Mesothelial cell of epicardium (in vitro differentiated cells): ENCODE results near the gene SP9. TPM values are rescaled to one million over a fixed set of nuclear protein-coding genes. Genes with fewer than 3 reads are reported as not detected.

ENCODE experiments used
- DNase-seq, 2 experiments: peaks; one replicate each; pipeline ENCODE4 v3.0.0; 2021; ENCODE audit warnings: low spot score in 2 of 2; ENCODE audit not compliant: unreplicated experiment in 2 of 2
- H3K27ac Mint-ChIP-seq: 2 replicates; pipeline ENCODE4 v1.8.0; 2021; ENCODE audit warnings: mixed read lengths
- H3K27me3 Mint-ChIP-seq: 2 replicates; pipeline ENCODE4 v1.8.0; 2021; ENCODE audit warnings: low read depth, mixed read lengths
- H3K36me3 Mint-ChIP-seq: 2 replicates; pipeline ENCODE4 v1.8.0; 2021; ENCODE audit warnings: mixed read lengths
- H3K4me1 Mint-ChIP-seq: 2 replicates; pipeline ENCODE4 v1.8.0; 2021; ENCODE audit warnings: mixed read lengths
- H3K4me3 Mint-ChIP-seq: 2 replicates; pipeline ENCODE4 v1.8.0; 2021; ENCODE audit warnings: mild to moderate bottlenecking, moderate library complexity, mixed read lengths
- H3K9me3 Mint-ChIP-seq: 2 replicates; pipeline ENCODE4 v1.8.0; 2021; ENCODE audit warnings: mixed read lengths
- CTCF ChIP-seq: fragments of 200-600 bp; sonication (generic); IDR thresholded peaks from one replicate; pipeline ENCODE4 v1.5.0; 2021; ENCODE audit warnings: antibody characterized with exemption; ENCODE audit not compliant: unreplicated experiment
- total RNA-seq: library from RNA; stranded (reverse); gene quantifications from 3 replicates; pipeline ENCODE4 v1.2.1, GENCODE V29; 2021

The SP9 gene
- total RNA-seq, 1 donor from 2014 or later = 1.1 TPM

GRCh38 chr2:174331595-174332216 is 3.0 kb upstream of the SP9 start:
- peaks cover 95% of the 10 kb centered on the region for H3K27me3 Mint-ChIP-seq
- H3K4me3 Mint-ChIP-seq = no peak overlapping the region
- H3K36me3 Mint-ChIP-seq = no peaks in the 10 kb centered on the region
- TF ChIP-seq CTCF = no peak
- peaks cover 49% of the 10 kb centered on the region for H3K4me1 Mint-ChIP-seq
- no peaks in the 10 kb centered on the region for H3K9me3 Mint-ChIP-seq
- H3K27ac Mint-ChIP-seq = no peak overlapping the region
- DNase-seq = no peak

- Mint-ChIP-seq H3K27ac (no peak overlapping the region), H3K4me1 (peaks cover 42% of the 10 kb centered on the region), H3K4me3 (peak overlapping the region; percentile 38), H3K36me3 (no peaks in the 10 kb centered on the region), H3K27me3 (peaks cover 93% of the 10 kb centered on the region), H3K9me3 (no peaks in the 10 kb centered on the region)
- no peak for TF ChIP-seq CTCF
- no peak for DNase-seq
These were observed 2.4 kb upstream of the SP9 start for GRCh38 chr2:174332217-174332963.

GRCh38 chr2:174333017-174333371 is 1.8 kb upstream of the SP9 start:
- H3K4me3 Mint-ChIP-seq = peak overlapping the region; percentile 28
- TF ChIP-seq CTCF = no peak
- peaks cover 93% of the 10 kb centered on the region for H3K27me3 Mint-ChIP-seq
- no peak overlapping the region for H3K27ac Mint-ChIP-seq
- H3K9me3 Mint-ChIP-seq = no peaks in the 10 kb centered on the region
- peaks cover 39% of the 10 kb centered on the region for H3K4me1 Mint-ChIP-seq
- no peaks in the 10 kb centered on the region for H3K36me3 Mint-ChIP-seq
- DNase-seq = no peak

- no peaks in the 10 kb centered on the region for H3K9me3 Mint-ChIP-seq
- peak in 1 of 2 experiments; percentile 53 for DNase-seq
- TF ChIP-seq CTCF = no peak
- H3K36me3 Mint-ChIP-seq = no peaks in the 10 kb centered on the region
- H3K27me3 Mint-ChIP-seq = peaks cover 94% of the 10 kb centered on the region
- H3K4me1 Mint-ChIP-seq = peaks cover 36% of the 10 kb centered on the region
- no peak overlapping the region for H3K27ac Mint-ChIP-seq
- H3K4me3 Mint-ChIP-seq = peak overlapping the region; percentile 28
These were observed 1.1 kb upstream of the SP9 start for GRCh38 chr2:174333372-174334277.

GRCh38 chr2:174334278-174334715 is 457 bp upstream of the SP9 start:
- Mint-ChIP-seq H3K27me3 (peaks cover 94% of the 10 kb centered on the region), H3K9me3 (no peaks in the 10 kb centered on the region), H3K4me3 (peak overlapping the region; percentile 28), H3K36me3 (no peaks in the 10 kb centered on the region), H3K27ac (no peak overlapping the region), H3K4me1 (peaks cover 31% of the 10 kb centered on the region)
- no peak for TF ChIP-seq CTCF
- no peak for DNase-seq
